Sigmoid colon (tissue), 7 donors: ENCODE results near the gene ADAMTS10. TPM values are rescaled to one million over a fixed set of nuclear protein-coding genes. Genes with fewer than 3 reads are reported as not detected.

ENCODE experiments used
- DNase-seq: peaks from one replicate; pipeline ENCODE4 v3.0.0-alpha.2; 2019
- H3K27ac ChIP-seq, 4 donors: fragments of 200-600 bp; sonication (generic); one replicate each; pipeline ENCODE4 v1.5.1; 2016 to 2019; ENCODE audit warnings: mild to moderate bottlenecking in 1 of 4
- H3K27me3 ChIP-seq, 3 donors: fragments of 200-600 bp; sonication (generic); one replicate each; pipeline ENCODE4 v1.5.1; 2019; ENCODE audit warnings: mild to moderate bottlenecking in 1 of 3
- H3K36me3 ChIP-seq, 4 donors: fragments of 200-600 bp; sonication (generic); one replicate each; pipeline ENCODE4 v1.5.1; 2016 to 2019
- H3K4me1 ChIP-seq, 4 donors: fragments of 200-600 bp; sonication (generic); one replicate each; pipeline ENCODE4 v1.5.1; 2017 to 2019
- H3K4me3 ChIP-seq, 4 donors: fragments of 200-600 bp; sonication (generic); one replicate each; pipeline ENCODE4 v1.5.1; 2017 to 2019; ENCODE audit warnings: mild to moderate bottlenecking in 2 of 4, moderate library complexity in 1 of 4
- H3K9me3 ChIP-seq, 4 donors: fragments of 200-600 bp in 3 of 4; sonication (generic) in 3 of 4; one replicate each; pipeline versions ENCODE4 v1.5.1 to v1.6.1; 2013 to 2019
- EP300 ChIP-seq, 4 donors: sonication (generic); formaldehyde crosslinking; IDR thresholded peaks; one replicate each; pipeline ENCODE4 v1.6.1; 2017; ENCODE audit warnings: antibody characterized with exemption in 4 of 4
- POLR2A ChIP-seq, 2 donors: fragments of 450-650 bp; IDR thresholded peaks; one replicate each; pipeline ENCODE4 v1.6.1; 2016; ENCODE audit warnings: antibody characterized with exemption in 2 of 2, mild to moderate bottlenecking in 2 of 2, moderate library complexity in 2 of 2
- POLR2AphosphoS5 ChIP-seq, 4 donors: sonication (generic); formaldehyde crosslinking; IDR thresholded peaks; one replicate each; pipeline ENCODE4 v1.6.1; 2017; ENCODE audit warnings: antibody characterized with exemption in 4 of 4
- WGBS, 2 donors: extraction: QIAGEN DNeasy Blood & Tissue Kit; methylation state at CpG; one replicate each; pipeline ENCODE4 v1.1.7; 2013; 5-methylcytosine and 5-hydroxymethylcytosine counted together
- intact Hi-C: fragments of 100-400 bp; cut with DNase I; formaldehyde crosslinking; loops from one replicate; pipeline ENCODE4 v1.15.1; 2023
- polyA plus RNA-seq, 3 donors: library from polyadenylated mRNA; stranded (reverse); fragments of 200-250 nt; gene quantifications; one replicate each; pipeline ENCODE4 v1.2.3, GENCODE V29; 2013
- total RNA-seq, 4 donors: library from RNA; depleted of rRNA; stranded (reverse); fragments of >200 nt; gene quantifications; one replicate each; pipeline ENCODE4 v1.1.0, GENCODE V29; 2016
- TF ChIP-seq, protein P1 (sequence below), 4 experiments: fragments of 450-650 bp in 3 of 4; fragments of 200-600 bp in 1 of 4; IDR thresholded peaks; one replicate each; pipeline ENCODE4 v1.5.1; 2016 to 2019; ENCODE audit warnings: antibody characterized with exemption in 4 of 4, mild to moderate bottlenecking in 3 of 4, moderate library complexity in 2 of 4
- donor health status: healthy with polysubstance abuse.
- donor health status: Bipolar disorder and iron deficiency.
- donor health status: healthy.

Gene ADAMTS10
- total and polyA plus RNA-seq, 7 donors = 1.2 to 90.6 (median 21.1) TPM; not detected in 1

DNA sequence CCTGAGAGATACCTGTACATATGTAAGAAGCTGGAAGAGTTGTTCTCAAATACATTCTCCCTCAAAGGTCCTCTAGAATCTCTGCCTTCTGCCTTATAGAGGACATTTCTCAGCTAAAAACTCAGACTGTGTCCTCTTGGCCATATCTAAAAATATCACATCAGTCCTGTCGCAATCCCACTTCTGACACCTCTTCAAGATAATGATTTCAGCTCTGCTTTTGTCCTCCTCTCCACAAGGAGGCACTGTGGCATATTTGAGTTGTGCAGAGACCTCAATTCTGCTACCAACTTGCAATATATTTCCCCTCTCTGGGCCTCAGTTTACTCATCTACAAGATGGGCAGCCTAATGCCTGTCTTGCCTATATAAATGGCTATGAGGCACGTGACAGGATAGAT is 16.6 kb downstream of the ADAMTS10 start:
- no peak for DNase-seq
- H3K4me3 ChIP-seq = no peak overlapping the region
- H3K4me1 ChIP-seq = peaks cover 0 to 28% (median 23%) of the 10 kb centered on the region in 4 donors
- no peak overlapping the region for H3K27ac ChIP-seq
- TF ChIP-seq POLR2A (IDR thresholded peaks at IDR 0.05) (no peak), EP300 (IDR thresholded peaks at IDR 0.05) (no peak), POLR2AphosphoS5 (IDR thresholded peaks at IDR 0.05) (no peak)
- TF ChIP-seq, protein P1, sequence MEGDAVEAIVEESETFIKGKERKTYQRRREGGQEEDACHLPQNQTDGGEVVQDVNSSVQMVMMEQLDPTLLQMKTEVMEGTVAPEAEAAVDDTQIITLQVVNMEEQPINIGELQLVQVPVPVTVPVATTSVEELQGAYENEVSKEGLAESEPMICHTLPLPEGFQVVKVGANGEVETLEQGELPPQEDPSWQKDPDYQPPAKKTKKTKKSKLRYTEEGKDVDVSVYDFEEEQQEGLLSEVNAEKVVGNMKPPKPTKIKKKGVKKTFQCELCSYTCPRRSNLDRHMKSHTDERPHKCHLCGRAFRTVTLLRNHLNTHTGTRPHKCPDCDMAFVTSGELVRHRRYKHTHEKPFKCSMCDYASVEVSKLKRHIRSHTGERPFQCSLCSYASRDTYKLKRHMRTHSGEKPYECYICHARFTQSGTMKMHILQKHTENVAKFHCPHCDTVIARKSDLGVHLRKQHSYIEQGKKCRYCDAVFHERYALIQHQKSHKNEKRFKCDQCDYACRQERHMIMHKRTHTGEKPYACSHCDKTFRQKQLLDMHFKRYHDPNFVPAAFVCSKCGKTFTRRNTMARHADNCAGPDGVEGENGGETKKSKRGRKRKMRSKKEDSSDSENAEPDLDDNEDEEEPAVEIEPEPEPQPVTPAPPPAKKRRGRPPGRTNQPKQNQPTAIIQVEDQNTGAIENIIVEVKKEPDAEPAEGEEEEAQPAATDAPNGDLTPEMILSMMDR (IDR thresholded peaks at IDR 0.05) = no peak
- WGBS, 2 donors = 93 to 98% methylated on average over 2 of the region's 2 CpGs
- H3K27me3 ChIP-seq = no peaks in the 10 kb centered on the region
- H3K9me3 ChIP-seq = peaks cover 0 to 6% (median 0%) of the 10 kb centered on the region in 4 donors
- peaks cover 0 to 23% (median 5%) of the 10 kb centered on the region in 4 donors for H3K36me3 ChIP-seq
- intact Hi-C loops = loop anchor here (2.0 kb wide), 1 partner anchor 15 kb away; no protein-coding TSS in a partner anchor

DNA sequence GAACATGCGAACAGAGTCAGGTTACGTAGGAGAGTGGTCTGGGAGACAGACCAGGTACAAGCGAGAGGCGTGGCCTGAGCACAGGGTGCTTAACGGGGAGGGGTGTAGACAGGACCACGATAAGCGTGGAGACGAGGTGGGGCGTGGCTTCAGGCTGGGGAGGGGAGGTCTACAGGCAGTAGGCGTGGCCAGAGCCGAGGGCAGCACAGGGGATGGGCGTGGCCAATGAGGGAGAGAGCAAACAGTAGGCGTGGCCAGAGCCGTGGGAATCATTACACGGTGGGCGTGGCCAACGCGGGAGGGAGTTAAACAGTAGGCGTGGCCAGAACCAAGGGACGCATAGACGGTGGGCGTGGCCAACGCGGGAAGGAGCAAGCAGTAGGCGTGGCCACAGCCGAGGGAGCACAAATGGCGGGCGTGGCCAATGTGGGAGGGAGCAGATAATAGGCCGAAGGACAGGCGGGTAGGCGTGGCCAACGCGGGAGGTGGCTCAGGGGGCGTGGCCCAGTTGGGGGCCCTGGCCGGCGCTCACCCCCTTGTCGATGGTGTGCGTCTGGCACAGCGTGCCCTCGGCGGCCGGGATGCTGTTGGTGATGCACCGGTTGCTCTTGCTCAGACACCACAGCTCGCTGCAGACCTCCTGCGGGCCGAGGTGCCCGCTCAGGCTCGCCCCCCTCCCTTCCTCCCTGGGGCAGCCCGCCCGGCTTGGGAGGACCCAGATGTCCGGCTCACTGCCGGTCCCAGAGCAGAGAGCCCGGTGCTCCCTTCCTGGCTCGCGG is 18.1 kb downstream of the ADAMTS10 start:
- peaks cover 0 to 6% (median 0%) of the 10 kb centered on the region in 4 donors for H3K9me3 ChIP-seq
- TF ChIP-seq POLR2AphosphoS5 (IDR thresholded peaks at IDR 0.05) (peak in 3 of 4 donors; percentile 67 to 80 (median 68)), EP300 (IDR thresholded peaks at IDR 0.05) (no peak), POLR2A (IDR thresholded peaks at IDR 0.05) (no peak)
- TF ChIP-seq, protein P1 (IDR thresholded peaks at IDR 0.05) = no peak
- H3K36me3 ChIP-seq = peaks cover 0 to 27% (median 5%) of the 10 kb centered on the region in 4 donors
- H3K4me1 ChIP-seq = peaks cover 0 to 28% (median 23%) of the 10 kb centered on the region in 4 donors
- intact Hi-C loops = loop anchor here (2.0 kb wide), 1 partner anchor 16 kb away; no protein-coding TSS in a partner anchor
- DNase-seq = peak; percentile 99
- H3K27me3 ChIP-seq = no peaks in the 10 kb centered on the region
- H3K27ac ChIP-seq = peak overlapping the region; percentile 19 to 52 (median 40)
- H3K4me3 ChIP-seq = peak overlapping the region; percentile 26 to 47 (median 43)
- 3 to 14% methylated on average over 55 of the region's 55 CpGs for WGBS, 2 donors

DNA sequence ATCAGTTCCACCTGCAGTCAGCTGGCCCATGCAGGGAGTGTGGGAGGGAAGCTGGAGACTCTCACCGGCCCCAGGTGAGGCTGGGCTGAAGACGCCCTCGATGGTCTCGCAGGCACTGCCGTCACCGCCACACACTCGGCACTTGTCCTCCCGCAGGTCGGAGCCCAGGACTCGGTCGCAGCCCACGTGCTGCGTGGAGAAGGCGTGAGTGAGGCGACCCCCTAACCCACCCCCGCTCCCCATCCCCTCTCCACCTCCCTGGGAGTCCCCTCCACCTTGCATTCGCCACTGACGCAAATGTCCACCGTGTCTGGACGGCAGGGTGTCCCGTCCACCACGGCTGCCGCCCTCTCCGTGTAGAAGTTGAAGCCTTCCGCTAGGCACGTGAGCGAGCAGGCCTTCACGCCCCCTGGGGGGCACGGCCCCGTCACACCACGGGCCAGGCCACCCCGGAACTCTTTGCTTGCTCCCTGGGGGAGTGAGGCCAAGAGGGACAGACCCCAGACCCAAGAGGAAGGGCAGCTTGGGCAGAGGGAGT is 21.3 kb downstream of the ADAMTS10 start:
- peaks cover 0 to 5% (median 0%) of the 10 kb centered on the region in 4 donors for H3K9me3 ChIP-seq
- H3K27me3 ChIP-seq = no peaks in the 10 kb centered on the region
- H3K27ac ChIP-seq = no peak overlapping the region
- 88 to 92% methylated on average over 32 of the region's 32 CpGs for WGBS, 2 donors
- intact Hi-C loops = no loop called here
- DNase-seq = no peak
- peaks cover 0 to 22% (median 17%) of the 10 kb centered on the region in 4 donors for H3K4me1 ChIP-seq
- peaks cover 0 to 37% (median 0%) of the 10 kb centered on the region in 4 donors for H3K36me3 ChIP-seq
- no peak for TF ChIP-seq EP300 (IDR thresholded peaks at IDR 0.05)
- TF ChIP-seq, protein P1 (IDR thresholded peaks at IDR 0.05) = no peak
- no peak for TF ChIP-seq POLR2A (IDR thresholded peaks at IDR 0.05)
- no peak for TF ChIP-seq POLR2AphosphoS5 (IDR thresholded peaks at IDR 0.05)
- no peak overlapping the region for H3K4me3 ChIP-seq

DNA sequence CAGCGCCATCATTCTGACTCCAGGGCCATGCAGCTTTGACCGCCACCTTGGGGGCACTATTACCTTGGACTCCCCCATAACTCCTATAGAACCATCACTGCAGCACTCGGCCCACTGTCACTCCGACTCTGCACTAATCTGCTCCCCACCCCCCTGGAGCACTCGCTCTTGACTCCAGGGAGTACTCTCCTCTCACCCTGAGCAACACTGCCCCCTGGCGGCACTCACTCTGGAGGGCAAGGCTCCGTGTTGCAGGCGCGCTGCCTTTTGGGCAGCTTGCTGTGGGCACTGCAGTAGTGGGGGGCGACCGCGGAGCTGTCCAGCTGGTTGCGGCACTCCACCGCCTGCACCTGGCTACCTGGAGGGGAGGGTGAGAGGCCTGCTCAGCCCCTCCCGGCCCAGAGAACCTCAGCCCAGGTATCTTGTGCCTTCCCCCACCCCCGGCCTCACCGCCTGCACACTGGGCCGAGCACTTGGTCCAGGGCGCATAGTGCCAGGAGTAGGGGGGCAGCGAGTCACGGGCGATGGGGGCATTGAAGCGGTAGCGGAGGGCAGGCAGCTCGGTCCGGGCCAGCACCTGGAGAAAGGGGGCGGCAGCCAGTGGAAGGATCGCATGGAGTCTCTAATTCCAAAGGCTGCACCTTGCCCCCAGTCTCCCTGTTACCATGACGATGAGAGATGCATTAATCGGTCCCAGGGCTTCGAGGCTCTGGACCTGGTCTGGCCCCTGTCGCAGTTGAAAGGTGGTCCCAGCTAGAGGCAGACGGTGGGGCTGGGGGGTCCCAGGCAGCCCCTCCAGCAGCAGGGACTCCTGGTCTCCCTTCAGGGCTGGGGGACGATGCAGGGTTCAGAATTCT is 24.4 kb downstream of the ADAMTS10 start:
- no peak for DNase-seq

More for the DNA sequence above, 24.4 kb downstream of the ADAMTS10 start:
- TF ChIP-seq EP300 (IDR thresholded peaks at IDR 0.05) = no peak
- TF ChIP-seq, protein P1 (IDR thresholded peaks at IDR 0.05) = peak in 1 of 4 experiments; percentile 45
- no peak overlapping the region for H3K4me3 ChIP-seq
- H3K27me3 ChIP-seq = no peaks in the 10 kb centered on the region
- intact Hi-C loops = no loop called here
- 61 to 79% methylated on average over 34 of the region's 34 CpGs for WGBS, 2 donors
- no peaks in the 10 kb centered on the region for H3K9me3 ChIP-seq
- peaks cover 0 to 50% (median 0%) of the 10 kb centered on the region in 4 donors for H3K36me3 ChIP-seq
- H3K27ac ChIP-seq = no peak overlapping the region
- no peaks in the 10 kb centered on the region for H3K4me1 ChIP-seq
